ENCODE results near the gene PCDHGA1.

PCDHGA1 gene

DNA sequence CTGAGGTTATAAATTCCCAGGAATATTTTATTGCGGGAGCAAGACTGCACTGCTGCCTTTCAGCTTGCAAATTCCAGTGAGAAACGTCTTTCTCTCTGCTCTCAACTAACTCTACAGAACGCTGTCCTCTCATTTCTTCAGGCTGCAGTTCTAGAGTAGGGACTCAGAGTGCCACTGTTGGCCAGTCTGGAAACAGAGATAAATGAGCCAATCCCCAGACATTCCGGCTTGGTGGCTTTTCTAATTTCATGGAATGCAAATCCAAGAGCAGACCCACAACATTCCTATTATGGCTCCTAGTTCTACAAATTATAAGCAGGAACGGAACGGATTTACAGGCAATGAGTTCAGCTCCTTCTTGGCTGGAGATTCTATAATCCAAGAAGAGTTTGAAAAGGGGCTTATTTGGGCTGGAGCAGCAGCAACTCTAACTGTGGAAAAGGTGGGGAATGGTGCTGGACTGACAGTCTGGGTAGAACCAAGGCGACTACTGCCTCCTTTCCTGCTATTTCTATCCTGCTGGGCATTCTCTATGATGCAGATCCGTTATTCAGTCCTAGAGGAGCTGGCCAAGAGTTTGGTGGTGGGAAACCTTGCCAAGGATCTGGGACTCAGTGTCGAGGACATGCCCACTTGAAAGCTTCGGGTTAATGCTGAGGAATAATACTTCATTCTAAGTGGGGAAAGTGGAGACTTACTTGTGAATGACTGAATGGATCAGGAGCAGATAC, 109.3 kb downstream of the PCDHGA1 start:
- DNase-seq, result no peak

DNA sequence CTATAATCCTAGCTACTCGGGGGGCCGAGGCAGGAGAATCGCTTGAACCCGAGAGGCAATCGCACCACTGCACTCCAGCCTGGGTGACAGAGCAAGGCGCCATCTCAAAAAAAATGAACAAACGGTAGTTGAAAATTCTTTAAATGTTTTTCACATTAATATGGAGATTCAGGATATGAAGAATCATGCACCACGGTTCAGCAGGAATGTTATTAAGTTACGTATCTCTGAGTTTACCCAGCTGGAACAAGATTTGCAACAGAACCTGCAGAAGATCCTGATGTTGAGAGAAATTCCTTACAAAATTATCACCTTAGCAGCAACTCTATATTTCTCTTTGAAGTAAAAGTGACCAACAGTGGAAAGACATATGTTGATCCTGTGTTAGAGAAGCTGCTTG, 110.0 kb downstream of the PCDHGA1 start:
- DNase-seq, result no peak

GRCh38 chr5:141441571-141442170, 111.4 kb downstream of the PCDHGA1 start:
- no peak for DNase-seq

- DNase-seq, result no peak
Observed at GRCh38 chr5:141465351-141465750, 135.0 kb downstream of the PCDHGA1 start.

- DNase-seq, result peak in 52 of 56 donors; percentile 41 to 92 (median 79)
Observed at GRCh38 chr5:141475625-141476131, 145.4 kb downstream of the PCDHGA1 start, which contains the start of gene PCDHGC3. TSS of gene PCDHGC3 (plus strand) at chr5:141475966. CDS start at chr5:141476117, 151 bp downstream.

DNA sequence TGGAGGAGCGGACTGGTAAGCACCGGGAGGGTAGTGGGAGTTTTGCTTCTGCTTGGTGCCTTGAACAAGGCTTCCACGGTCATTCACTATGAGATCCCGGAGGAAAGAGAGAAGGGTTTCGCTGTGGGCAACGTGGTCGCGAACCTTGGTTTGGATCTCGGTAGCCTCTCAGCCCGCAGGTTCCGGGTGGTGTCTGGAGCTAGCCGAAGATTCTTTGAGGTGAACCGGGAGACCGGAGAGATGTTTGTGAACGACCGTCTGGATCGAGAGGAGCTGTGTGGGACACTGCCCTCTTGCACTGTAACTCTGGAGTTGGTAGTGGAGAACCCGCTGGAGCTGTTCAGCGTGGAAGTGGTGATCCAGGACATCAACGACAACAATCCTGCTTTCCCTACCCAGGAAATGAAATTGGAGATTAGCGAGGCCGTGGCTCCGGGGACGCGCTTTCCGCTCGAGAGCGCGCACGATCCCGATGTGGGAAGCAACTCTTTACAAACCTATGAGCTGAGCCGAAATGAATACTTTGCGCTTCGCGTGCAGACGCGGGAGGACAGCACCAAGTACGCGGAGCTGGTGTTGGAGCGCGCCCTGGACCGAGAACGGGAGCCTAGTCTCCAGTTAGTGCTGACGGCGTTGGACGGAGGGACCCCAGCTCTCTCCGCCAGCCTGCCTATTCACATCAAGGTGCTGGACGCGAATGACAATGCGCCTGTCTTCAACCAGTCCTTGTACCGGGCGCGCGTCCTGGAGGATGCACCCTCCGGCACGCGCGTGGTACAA, 146.0 kb downstream of the PCDHGA1 start:
- peak in 10 of 56 donors; percentile 29 to 59 (median 46) for DNase-seq

- no peak for DNase-seq
Observed at GRCh38 chr5:141477044-141477575, 146.8 kb downstream of the PCDHGA1 start.

DNA sequence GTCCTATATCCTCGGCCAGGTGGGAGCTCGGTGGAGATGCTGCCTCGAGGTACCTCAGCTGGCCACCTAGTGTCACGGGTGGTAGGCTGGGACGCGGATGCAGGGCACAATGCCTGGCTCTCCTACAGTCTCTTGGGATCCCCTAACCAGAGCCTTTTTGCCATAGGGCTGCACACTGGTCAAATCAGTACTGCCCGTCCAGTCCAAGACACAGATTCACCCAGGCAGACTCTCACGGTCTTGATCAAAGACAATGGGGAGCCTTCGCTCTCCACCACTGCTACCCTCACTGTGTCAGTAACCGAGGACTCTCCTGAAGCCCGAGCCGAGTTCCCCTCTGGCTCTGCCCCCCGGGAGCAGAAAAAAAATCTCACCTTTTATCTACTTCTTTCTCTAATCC, 147.5 kb downstream of the PCDHGA1 start:
- no peak for DNase-seq

DNA sequence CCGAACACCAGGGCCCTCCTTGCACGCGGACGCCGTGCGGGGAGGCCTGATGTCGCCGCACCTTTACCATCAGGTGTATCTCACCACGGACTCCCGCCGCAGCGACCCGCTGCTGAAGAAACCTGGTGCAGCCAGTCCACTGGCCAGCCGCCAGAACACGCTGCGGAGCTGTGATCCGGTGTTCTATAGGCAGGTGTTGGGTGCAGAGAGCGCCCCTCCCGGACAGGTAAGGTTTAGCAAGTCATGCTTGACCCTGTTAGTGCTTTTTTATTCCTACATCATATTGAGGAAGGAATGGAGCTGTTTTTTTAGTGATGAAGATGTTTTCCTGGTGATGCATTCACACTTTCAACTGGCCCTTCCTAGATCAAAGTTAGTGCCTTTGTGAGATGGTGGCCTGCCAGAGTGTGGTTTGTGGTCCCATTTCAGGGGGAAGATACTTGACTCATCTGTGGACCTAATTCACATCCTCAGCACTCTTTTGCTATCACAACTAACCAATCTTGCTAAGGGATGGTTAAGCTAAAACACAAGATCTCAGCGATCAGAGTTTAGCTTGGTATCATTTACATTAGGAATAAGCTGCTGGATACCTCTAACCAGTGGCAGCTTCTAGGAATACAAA, 148.1 kb downstream of the PCDHGA1 start:
- DNase-seq, result no peak

GRCh38 chr5:141479776-141480175, 149.5 kb downstream of the PCDHGA1 start:
- no peak for DNase-seq

GRCh38 chr5:141483902-141484301, 153.6 kb downstream of the PCDHGA1 start:
- DNase-seq, result no peak

GRCh38 chr5:141484310-141484640, 154.0 kb downstream of the PCDHGA1 start:
- no peak for DNase-seq

DNA sequence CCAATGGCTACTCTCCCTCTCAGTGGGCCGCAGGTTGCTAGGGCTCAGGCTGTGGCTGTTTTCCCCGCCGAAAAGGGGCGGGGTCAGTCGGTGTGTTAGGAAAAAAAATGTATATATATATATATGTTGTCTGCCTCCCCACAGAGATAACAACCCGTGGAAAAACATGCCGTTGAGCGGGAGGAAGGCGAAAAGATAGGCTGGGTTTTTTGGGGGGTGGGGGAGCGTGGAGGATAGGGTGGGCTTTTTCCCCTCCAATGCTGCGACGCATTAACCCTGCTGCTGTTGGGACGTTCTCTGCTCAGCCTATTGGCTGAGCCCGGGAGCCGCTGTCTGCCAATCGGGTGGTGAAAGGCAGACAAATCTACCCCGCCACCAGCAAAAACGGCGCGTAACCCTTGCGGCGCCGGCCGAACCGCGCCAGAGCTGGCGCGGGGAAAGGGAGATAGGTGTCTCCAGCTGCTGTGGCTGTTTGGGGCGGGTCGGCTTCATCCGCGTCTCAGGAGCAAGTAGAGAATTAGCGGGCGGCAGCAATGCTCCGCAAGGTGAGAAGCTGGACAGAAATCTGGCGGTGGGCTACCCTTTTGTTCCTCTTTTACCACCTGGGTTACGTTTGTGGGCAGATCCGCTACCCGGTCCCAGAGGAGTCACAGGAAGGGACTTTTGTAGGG, 154.5 kb downstream of the PCDHGA1 start, which contains the start of gene PCDHGC4:
TSS of gene PCDHGC4 (plus strand) at position 390 of the 671 bp plus-strand sequence. CDS start at position 534, 144 bp downstream.
- DNase-seq, result peak in 20 of 56 donors; percentile 24 to 61 (median 52)

GRCh38 chr5:141485321-141486055, 155.2 kb downstream of the PCDHGA1 start:
- DNase-seq, result no peak

GRCh38 chr5:141486091-141486490, 155.8 kb downstream of the PCDHGA1 start:
- no peak for DNase-seq

GRCh38 chr5:141487131-141487530, 156.8 kb downstream of the PCDHGA1 start:
- no peak for DNase-seq

- DNase-seq, result peak in 42 of 56 donors; percentile 35 to 86 (median 66)
Observed at GRCh38 chr5:141488591-141489561, 158.6 kb downstream of the PCDHGA1 start, which contains the start of gene PCDHGC5. TSS of gene PCDHGC5 (plus strand) at chr5:141489081. CDS start at chr5:141489241, 160 bp downstream.

DNA sequence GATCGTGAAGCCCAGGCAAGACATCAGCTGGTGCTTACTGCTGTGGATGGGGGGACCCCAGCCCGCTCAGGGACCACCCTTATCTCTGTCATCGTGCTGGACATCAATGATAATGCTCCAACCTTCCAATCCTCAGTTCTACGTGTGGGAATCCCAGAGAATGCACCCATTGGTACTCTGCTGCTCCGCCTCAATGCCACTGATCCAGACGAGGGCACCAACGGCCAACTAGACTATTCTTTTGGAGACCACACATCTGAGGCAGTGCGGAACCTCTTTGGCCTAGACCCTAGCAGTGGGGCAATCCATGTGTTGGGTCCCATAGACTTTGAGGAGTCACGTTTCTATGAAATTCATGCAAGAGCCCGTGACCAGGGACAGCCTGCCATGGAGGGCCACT, 159.5 kb downstream of the PCDHGA1 start:
- peak in 1 of 56 donors; percentile 14 for DNase-seq

Measured in amygdala (tissue), 56 donors.